GM12891 (cell line): ENCODE measurements around the gene SP7.
"Not testable (repeated sequence)": the region's sequence is repeated elsewhere in the genome, so short reads cannot be mapped to it uniquely, and the experiment has no call there.

Experiments
- DNase-seq: peaks from one replicate; pipeline ENCODE4 v3.0.0; 2011; ENCODE audit warnings: low spot score; ENCODE audit not compliant: insufficient read length
- FAIRE-seq: peaks from 2 replicates; lab custom pipeline; 2011; peaks lifted over from hg19 to GRCh38; lab: Jason Lieb, UNC
- PAX5 ChIP-seq: IDR thresholded peaks from 2 replicates; pipeline ENCODE4 v1.6.1; 2011; ENCODE audit warnings: low read length, moderate library complexity, mild to moderate bottlenecking; ENCODE audit not compliant: insufficient read depth, severe bottlenecking
- POLR2A ChIP-seq: IDR thresholded peaks from 2 replicates; pipeline ENCODE4 v1.6.1; 2011; ENCODE audit warnings: low read depth, low read length, control low read depth
- POLR2AphosphoS5 ChIP-seq: IDR thresholded peaks from 2 replicates; pipeline ENCODE4 v1.6.1; 2011; ENCODE audit warnings: low read depth, low read length, control low read depth
- POU2F2 ChIP-seq: IDR thresholded peaks from 2 replicates; pipeline ENCODE4 v1.6.1; 2011; ENCODE audit warnings: low read depth, mild to moderate bottlenecking, control low read depth, low read length, moderate library complexity
- SPI1 ChIP-seq: IDR thresholded peaks from 2 replicates; pipeline ENCODE4 v1.6.1; 2011; ENCODE audit warnings: low read depth, low read length, control low read depth
- TAF1 ChIP-seq: IDR thresholded peaks from 2 replicates; pipeline ENCODE4 v1.6.1; 2011; ENCODE audit warnings: low read depth, low read length, control low read depth

The SP7 gene

GRCh38 chr12:53376747-53377146 is 40.6 kb upstream of the SP7 start:
- FAIRE-seq (no peak), DNase-seq (no peak)
- no peak for TF ChIP-seq PAX5
- no peak for TF ChIP-seq POU2F2
- no peak for TF ChIP-seq POLR2AphosphoS5
- no peak for TF ChIP-seq TAF1
- TF ChIP-seq SPI1 = no peak
- TF ChIP-seq POLR2A = no peak

GRCh38 chr12:53374277-53374676 is 38.1 kb upstream of the SP7 start:
- DNase-seq = not testable (repeated sequence)

GRCh38 chr12:53373554-53374133 is 37.5 kb upstream of the SP7 start:
- DNase-seq, FAIRE-seq: not testable (repeated sequence)

More at GRCh38 chr12:53374277-53374676, 38.1 kb upstream of the SP7 start:
- FAIRE-seq = not testable (repeated sequence)

DNA sequence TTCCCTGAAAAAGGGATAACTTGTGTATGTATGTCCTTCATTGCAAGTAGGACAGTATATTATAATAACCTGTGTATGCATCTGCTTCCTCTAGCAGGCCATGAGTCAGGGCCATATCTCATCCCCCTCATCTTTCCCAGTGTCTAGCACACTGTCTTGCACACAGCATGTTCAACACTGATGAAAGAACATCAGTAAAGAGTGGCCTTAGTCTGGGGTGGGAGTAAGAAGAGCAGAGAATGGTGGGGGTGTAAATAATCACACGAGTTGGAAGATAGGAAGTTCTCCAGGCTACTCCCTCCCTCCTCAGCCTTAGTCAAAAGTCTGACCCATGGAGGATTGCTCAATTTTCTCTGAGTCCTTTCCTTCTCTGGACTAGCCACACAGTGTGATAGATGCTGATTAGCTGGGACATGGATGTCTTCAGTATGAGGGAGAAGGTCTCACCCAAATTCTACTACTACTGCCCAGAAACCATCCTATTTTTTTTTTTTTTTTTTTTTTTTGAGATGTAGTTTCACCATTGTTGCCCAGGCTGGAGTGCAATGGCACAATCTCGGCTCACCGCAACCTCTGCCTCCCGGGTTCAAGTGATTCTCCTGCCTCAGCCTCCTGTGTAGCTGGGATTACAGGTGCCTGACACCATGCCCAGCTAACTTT is 29.2 kb upstream of the SP7 start:
- TF ChIP-seq POLR2A (no peak), PAX5 (no peak), POU2F2 (no peak), POLR2AphosphoS5 (no peak), SPI1 (no peak), TAF1 (no peak)
- DNase-seq (no peak), FAIRE-seq (no peak)

- not testable (repeated sequence) for DNase-seq, FAIRE-seq
These were observed 25.5 kb upstream of the SP7 start for GRCh38 chr12:53361638-53362037.

- DNase-seq = no peak
- TF ChIP-seq POLR2AphosphoS5 = no peak
- TF ChIP-seq POLR2A = no peak
- TF ChIP-seq TAF1 = no peak
- no peak for TF ChIP-seq SPI1
- no peak for TF ChIP-seq PAX5
- TF ChIP-seq POU2F2 = no peak
- FAIRE-seq = no peak
These were observed 22.8 kb upstream of the SP7 start for GRCh38 chr12:53358836-53359419.

DNA sequence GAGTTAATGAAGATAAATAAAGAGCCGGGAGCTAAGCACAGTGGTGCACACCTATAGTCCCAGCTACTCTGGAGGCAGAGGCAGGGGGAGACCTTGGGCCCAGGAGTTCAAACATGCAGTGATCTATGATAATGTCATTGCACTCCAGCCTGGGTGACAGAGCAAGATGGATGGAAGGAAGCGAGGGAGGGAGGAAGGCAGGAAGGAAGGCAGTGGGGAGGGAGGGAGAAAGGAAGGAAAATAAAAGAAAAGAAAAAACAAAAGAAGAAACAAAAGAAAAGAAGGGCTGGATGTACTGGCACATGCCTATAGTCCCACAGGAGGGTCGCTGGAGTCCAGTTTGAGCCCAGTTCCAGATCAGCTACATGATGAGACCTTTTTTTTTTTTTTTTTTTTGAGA is 19.0 kb upstream of the SP7 start:
- no peak for FAIRE-seq
- TF ChIP-seq POU2F2 (no peak), PAX5 (no peak), POLR2A (no peak), TAF1 (no peak), SPI1 (no peak), POLR2AphosphoS5 (no peak)
- no peak for DNase-seq

DNA sequence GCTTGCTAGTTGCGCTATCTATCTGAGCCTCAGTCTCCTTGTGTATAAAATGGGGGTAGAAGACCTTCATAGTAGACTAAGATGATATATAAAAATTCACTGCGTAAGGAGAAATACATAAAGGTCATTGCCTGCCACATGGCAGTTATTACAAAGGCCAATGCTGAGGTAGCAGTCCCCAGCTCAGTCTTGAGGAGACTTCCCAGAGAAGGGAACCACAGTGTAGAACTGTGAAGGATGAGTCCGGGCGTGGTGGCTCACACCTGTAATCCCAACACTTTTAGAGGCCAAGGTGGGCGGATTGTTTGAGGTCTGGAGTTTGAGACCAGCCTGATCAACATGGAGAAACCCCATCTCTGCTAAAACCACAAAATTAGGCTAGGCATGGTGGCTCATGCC is 17.1 kb upstream of the SP7 start:
- no peak for FAIRE-seq
- TF ChIP-seq POLR2A (no peak), PAX5 (no peak)

DNA sequence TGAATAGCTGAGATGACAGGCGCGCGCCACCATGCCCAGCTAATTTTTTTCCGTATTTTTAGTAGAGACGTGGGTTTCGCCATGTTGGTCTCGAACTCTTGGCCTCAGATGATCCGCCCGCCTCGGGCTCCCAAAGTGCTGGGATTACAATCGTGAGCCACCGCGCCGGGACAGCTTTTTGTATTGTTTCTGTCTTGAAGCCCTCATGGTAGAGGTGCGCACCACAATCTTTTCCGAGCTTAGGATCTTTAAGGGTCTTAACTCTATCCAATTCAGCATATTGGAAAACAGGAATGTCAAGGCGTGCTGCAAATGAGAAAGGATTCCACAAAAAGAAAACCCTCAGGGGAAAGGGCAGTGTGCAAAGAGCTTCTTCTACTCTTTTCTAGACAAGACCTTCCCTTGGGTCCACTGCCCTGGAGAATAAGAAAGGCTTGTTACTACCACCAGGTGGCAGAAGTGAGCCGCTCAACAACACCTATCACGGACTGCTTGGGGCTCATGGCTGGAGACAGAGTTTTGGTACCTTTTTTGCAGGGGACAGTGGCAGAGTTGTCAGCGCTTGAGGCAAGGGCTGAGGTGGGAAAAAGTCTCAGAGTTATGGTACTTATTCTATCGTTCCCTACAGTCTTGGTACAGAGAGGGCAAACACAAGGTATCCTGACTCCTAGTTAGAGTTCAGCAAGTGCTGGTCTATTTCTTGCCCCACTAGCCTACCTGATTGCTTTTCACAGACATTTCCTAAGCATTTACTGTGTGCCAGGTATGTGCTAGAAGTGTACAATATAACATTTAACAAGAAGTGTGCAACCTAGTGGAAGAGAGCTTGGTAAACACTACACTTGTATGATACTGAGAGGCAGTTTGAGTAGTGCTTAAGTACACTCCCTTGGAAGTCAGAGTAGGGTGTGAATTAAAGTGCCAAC is 16.4 kb upstream of the SP7 start:
- TF ChIP-seq POLR2A = no peak
- no peak for TF ChIP-seq PAX5
- TF ChIP-seq SPI1 = no peak
- no peak for TF ChIP-seq POU2F2
- peak; percentile 65 for DNase-seq
- peak; percentile 59 for FAIRE-seq

More for the DNA sequence above, 17.1 kb upstream of the SP7 start:
- DNase-seq = no peak

GRCh38 chr12:53347905-53348304 is 11.8 kb upstream of the SP7 start:
- TF ChIP-seq PAX5 (no peak), POLR2AphosphoS5 (no peak), POLR2A (no peak), TAF1 (no peak), SPI1 (no peak), POU2F2 (no peak)
- no peak for DNase-seq
- FAIRE-seq = no peak

GRCh38 chr12:53346491-53346890 is 10.3 kb upstream of the SP7 start:
- DNase-seq (no peak), FAIRE-seq (no peak)
- TF ChIP-seq TAF1 (no peak), POLR2AphosphoS5 (no peak), POLR2A (no peak), POU2F2 (no peak), SPI1 (no peak), PAX5 (no peak)
